Measurements from ENCODE around the gene NXPH2.

Gene NXPH2

DNA sequence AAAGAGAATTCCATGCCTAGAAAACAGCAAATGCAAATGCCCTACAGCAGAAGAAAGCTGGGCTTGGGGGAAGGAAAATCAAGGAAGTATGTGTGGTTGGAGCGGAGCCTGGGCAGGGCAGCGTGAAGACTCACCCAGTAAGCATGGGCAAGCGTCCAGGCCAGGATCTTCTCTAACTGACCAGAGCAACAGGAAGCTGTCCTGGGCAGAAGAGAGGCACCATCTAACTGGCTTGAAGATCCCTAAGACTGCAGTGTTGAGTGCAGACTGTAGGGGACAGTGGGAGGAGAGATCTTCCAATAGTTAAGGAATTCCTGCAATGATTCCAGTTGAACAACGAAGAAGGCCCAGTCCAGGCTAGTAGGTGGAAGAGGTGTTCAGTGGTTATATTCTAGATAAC is 57.9 kb downstream of the NXPH2 start:
- no peak for TF ChIP-seq ZNF274 (IDR thresholded peaks at IDR 0.05; ENCODE audit: low read depth, low read length)
- TF ChIP-seq SUZ12 (IDR thresholded peaks at IDR 0.05; ENCODE audit: extremely low read depth, insufficient read depth, insufficient read length), result no peak
- no peak for TF ChIP-seq YY1 (IDR thresholded peaks at IDR 0.05; ENCODE audit: insufficient read depth, insufficient read length)
- Histone ChIP-seq H3K4me1 (ENCODE audit: insufficient read depth, insufficient read length) (peaks cover 2% of the 10 kb centered on the region), H3K4me3 (ENCODE audit: insufficient read length, low read depth) (no peak overlapping the region), H3K9me3 (ENCODE audit: insufficient read depth, low read length) (no peaks in the 10 kb centered on the region), H3K36me3 (ENCODE audit: insufficient read depth, insufficient read length, low read length) (no peaks in the 10 kb centered on the region), H3K27me3 (ENCODE audit: insufficient read depth, insufficient read length) (no peaks in the 10 kb centered on the region), H3K9ac (ENCODE audit: insufficient read length, low read depth) (no peak overlapping the region)
- no peak for DNase-seq (ENCODE audit: low read depth, low spot score)

DNA sequence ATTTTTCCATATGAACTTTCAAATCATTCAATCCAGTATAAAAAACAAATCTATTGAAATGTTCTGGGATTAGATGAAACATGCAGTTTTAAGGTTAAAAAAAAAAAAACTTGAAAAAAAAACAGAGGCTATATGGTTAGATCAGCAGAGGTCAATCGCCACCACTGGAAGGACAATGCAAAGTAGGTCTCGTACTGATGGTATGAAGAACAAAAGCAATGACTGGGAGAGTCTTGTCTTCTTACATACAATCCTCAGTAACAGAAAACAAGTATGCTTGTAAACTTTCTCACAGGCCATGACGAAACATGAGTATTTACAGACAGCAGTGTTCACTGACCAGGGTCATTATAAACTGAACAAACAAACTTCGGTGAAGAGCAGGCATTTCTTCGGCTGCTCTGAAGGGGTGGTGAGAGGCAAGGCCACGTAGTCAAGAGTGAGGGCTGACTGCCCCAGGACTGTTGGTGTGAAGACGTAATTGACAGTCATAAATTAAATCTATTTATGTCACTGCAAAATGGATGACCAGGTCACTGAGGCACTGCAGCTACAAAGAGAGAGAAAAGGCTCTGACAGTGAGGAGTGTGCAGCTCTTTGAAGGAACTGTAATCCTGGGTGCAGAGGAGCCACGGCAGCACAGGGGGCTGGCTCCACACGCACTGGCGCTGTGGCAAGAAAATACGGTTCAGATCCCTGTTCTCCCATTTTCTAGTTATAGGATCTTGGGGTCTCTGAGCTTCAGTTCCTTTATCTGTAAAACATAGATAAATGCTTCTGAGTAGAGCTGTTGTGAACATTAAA is 60.0 kb downstream of the NXPH2 start:
- no peaks in the 10 kb centered on the region for H3K9me3 ChIP-seq (ENCODE audit: insufficient read depth, low read length)
- H3K4me1 ChIP-seq (ENCODE audit: insufficient read depth, insufficient read length), result peaks cover 2% of the 10 kb centered on the region
- no peaks in the 10 kb centered on the region for H3K27me3 ChIP-seq (ENCODE audit: insufficient read depth, insufficient read length)
- no peak overlapping the region for H3K9ac ChIP-seq (ENCODE audit: insufficient read length, low read depth)
- no peak overlapping the region for H3K4me3 ChIP-seq (ENCODE audit: insufficient read length, low read depth)
- TF ChIP-seq YY1 (IDR thresholded peaks at IDR 0.05; ENCODE audit: insufficient read depth, insufficient read length) (no peak), ZNF274 (IDR thresholded peaks at IDR 0.05; ENCODE audit: low read depth, low read length) (no peak), SUZ12 (IDR thresholded peaks at IDR 0.05; ENCODE audit: extremely low read depth, insufficient read depth, insufficient read length) (no peak)
- H3K36me3 ChIP-seq (ENCODE audit: insufficient read depth, insufficient read length, low read length), result no peaks in the 10 kb centered on the region
- DNase-seq (ENCODE audit: low read depth, low spot score), result no peak

DNA sequence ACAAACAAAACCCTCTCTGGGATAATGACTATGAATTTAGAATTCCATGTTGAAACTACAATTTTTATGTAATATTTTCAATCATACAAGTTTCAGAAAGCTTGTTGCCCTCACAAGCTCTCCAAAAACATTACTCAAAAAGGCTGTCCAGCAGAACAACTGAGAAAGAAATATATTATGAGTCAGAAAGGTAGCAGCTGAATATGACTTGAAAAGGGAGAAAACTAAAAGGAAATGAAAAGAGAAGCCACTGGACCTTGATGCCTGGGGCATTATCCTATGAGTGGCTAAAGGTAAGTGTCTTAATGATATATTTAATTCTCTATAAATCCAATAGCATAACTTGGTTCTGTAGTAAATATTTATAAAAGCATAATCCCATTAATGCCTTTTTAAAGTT is 61.8 kb downstream of the NXPH2 start:
- Histone ChIP-seq H3K4me3 (ENCODE audit: insufficient read length, low read depth) (no peak overlapping the region), H3K27me3 (ENCODE audit: insufficient read depth, insufficient read length) (no peaks in the 10 kb centered on the region), H3K9me3 (ENCODE audit: insufficient read depth, low read length) (no peaks in the 10 kb centered on the region), H3K4me1 (ENCODE audit: insufficient read depth, insufficient read length) (peaks cover 2% of the 10 kb centered on the region), H3K36me3 (ENCODE audit: insufficient read depth, insufficient read length, low read length) (no peaks in the 10 kb centered on the region), H3K9ac (ENCODE audit: insufficient read length, low read depth) (no peak overlapping the region)
- TF ChIP-seq YY1 (IDR thresholded peaks at IDR 0.05; ENCODE audit: insufficient read depth, insufficient read length) (no peak), SUZ12 (IDR thresholded peaks at IDR 0.05; ENCODE audit: extremely low read depth, insufficient read depth, insufficient read length) (no peak), ZNF274 (IDR thresholded peaks at IDR 0.05; ENCODE audit: low read depth, low read length) (no peak)
- no peak for DNase-seq (ENCODE audit: low read depth, low spot score)

DNA sequence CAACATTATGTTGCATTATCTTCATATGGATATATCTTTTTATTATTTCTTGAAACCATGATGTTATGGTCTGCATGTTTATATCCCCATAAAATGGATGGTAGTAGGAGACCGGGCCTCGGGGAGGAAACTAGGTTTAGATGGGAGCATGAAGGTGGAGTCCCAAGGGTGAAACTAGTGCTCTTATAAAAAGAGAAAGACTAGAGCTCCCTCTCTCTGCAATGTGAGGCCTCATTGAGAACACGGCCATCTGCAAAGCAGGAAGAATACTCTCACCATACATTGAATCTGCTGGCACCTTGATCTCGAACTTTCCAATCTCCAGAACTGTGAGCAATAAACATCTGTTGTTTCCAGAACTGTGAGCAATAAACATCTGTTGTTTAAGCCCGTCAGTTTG is 64.0 kb downstream of the NXPH2 start:
- Histone ChIP-seq H3K4me1 (ENCODE audit: insufficient read depth, insufficient read length) (no peaks in the 10 kb centered on the region), H3K36me3 (ENCODE audit: insufficient read depth, insufficient read length, low read length) (no peaks in the 10 kb centered on the region), H3K9me3 (ENCODE audit: insufficient read depth, low read length) (no peaks in the 10 kb centered on the region), H3K4me3 (ENCODE audit: insufficient read length, low read depth) (no peak overlapping the region), H3K9ac (ENCODE audit: insufficient read length, low read depth) (no peak overlapping the region), H3K27me3 (ENCODE audit: insufficient read depth, insufficient read length) (no peaks in the 10 kb centered on the region)
- DNase-seq (ENCODE audit: low read depth, low spot score), result no peak
- TF ChIP-seq YY1 (IDR thresholded peaks at IDR 0.05; ENCODE audit: insufficient read depth, insufficient read length), result no peak
- no peak for TF ChIP-seq SUZ12 (IDR thresholded peaks at IDR 0.05; ENCODE audit: extremely low read depth, insufficient read depth, insufficient read length)
- TF ChIP-seq ZNF274 (IDR thresholded peaks at IDR 0.05; ENCODE audit: low read depth, low read length), result no peak

DNA sequence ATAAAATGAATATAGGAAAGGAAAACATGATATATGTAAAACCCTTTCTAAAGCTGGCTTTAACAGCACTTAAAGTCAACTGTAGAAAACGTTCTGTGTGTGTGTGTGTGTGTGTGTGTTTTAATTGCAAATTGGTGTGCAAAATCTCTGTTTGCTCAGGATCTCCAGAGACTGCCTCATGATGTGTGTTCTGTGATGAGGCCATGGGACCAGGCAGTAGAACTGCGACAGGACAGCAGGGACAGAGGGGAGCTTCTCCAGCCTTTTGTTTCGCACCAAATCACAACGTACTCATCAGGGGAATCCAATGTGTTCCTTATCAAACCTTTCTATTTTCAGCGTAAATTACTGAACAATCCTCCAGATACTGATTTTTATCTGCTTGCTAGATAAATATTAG is 66.7 kb downstream of the NXPH2 start:
- TF ChIP-seq SUZ12 (IDR thresholded peaks at IDR 0.05; ENCODE audit: extremely low read depth, insufficient read depth, insufficient read length) (no peak), ZNF274 (IDR thresholded peaks at IDR 0.05; ENCODE audit: low read depth, low read length) (no peak), YY1 (IDR thresholded peaks at IDR 0.05; ENCODE audit: insufficient read depth, insufficient read length) (no peak)
- DNase-seq (ENCODE audit: low read depth, low spot score), result no peak
- H3K27me3 ChIP-seq (ENCODE audit: insufficient read depth, insufficient read length), result no peaks in the 10 kb centered on the region
- no peak overlapping the region for H3K9ac ChIP-seq (ENCODE audit: insufficient read length, low read depth)
- H3K4me3 ChIP-seq (ENCODE audit: insufficient read length, low read depth), result no peak overlapping the region
- no peaks in the 10 kb centered on the region for H3K9me3 ChIP-seq (ENCODE audit: insufficient read depth, low read length)
- no peaks in the 10 kb centered on the region for H3K4me1 ChIP-seq (ENCODE audit: insufficient read depth, insufficient read length)
- no peaks in the 10 kb centered on the region for H3K36me3 ChIP-seq (ENCODE audit: insufficient read depth, insufficient read length, low read length)

DNA sequence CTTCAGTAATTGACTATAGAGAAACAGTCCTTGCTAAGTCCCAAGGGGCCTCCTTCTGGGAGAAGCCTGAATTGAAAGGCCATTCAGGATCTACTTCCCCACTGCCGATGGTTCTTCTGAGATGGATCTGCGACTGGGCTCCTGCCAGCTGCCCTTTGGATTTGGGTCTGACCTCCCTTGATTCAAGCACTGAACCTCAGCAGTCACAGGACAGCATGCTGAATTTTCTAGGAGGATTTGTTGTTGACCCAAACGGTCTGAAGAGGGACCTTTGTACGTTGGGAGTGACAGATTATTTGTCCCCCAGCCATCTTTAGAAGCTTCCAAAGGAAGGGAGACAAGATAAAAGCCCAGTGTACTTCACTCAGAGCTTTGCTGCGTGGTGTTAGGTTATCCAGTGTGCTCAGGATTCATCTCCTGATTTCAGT is 67.1 kb downstream of the NXPH2 start:
- H3K27me3 ChIP-seq (ENCODE audit: insufficient read depth, insufficient read length), result no peaks in the 10 kb centered on the region
- no peak overlapping the region for H3K9ac ChIP-seq (ENCODE audit: insufficient read length, low read depth)
- TF ChIP-seq YY1 (IDR thresholded peaks at IDR 0.05; ENCODE audit: insufficient read depth, insufficient read length) (no peak), SUZ12 (IDR thresholded peaks at IDR 0.05; ENCODE audit: extremely low read depth, insufficient read depth, insufficient read length) (no peak), ZNF274 (IDR thresholded peaks at IDR 0.05; ENCODE audit: low read depth, low read length) (no peak)
- no peak overlapping the region for H3K4me3 ChIP-seq (ENCODE audit: insufficient read length, low read depth)
- H3K4me1 ChIP-seq (ENCODE audit: insufficient read depth, insufficient read length), result no peaks in the 10 kb centered on the region
- no peak for DNase-seq (ENCODE audit: low read depth, low spot score)
- H3K36me3 ChIP-seq (ENCODE audit: insufficient read depth, insufficient read length, low read length), result no peaks in the 10 kb centered on the region
- H3K9me3 ChIP-seq (ENCODE audit: insufficient read depth, low read length), result no peaks in the 10 kb centered on the region

DNA sequence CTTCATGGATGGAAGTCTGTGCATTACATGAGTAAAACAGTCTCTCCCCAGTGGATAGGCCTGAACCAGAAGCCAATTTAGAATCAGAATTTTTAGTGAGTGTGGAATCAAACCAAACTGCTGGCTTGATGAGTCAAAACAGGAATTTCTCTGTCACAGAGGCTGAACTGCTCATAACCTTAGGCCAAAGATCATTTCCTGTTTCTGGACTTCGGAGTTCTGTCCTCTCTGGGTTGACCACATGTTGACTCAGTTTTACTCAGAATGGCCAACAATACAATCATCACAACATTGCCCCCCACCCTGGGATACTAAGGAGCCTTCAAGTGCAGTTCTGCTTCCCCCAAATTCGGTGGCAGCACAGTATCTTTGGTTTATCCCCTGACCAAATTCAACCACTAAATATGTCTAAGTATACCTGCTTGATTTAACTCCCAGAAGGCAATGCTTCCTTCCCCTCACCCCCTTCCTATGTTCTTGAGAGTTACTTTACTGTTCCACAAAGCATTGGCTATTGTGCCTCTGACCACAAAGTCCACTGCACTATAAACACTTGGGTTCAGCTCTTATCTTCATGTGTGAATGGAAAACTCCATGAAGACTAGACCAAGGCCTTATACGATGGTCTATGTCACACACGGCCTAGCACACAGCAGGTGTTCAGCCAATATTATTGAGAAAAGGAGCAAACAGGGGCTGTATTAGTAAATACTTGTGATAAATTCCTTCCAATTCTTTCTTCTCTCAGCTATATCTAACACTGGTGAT is 67.8 kb downstream of the NXPH2 start:
- Histone ChIP-seq H3K9ac (ENCODE audit: insufficient read length, low read depth) (no peak overlapping the region), H3K4me1 (ENCODE audit: insufficient read depth, insufficient read length) (no peaks in the 10 kb centered on the region), H3K4me3 (ENCODE audit: insufficient read length, low read depth) (no peak overlapping the region), H3K27me3 (ENCODE audit: insufficient read depth, insufficient read length) (no peaks in the 10 kb centered on the region), H3K36me3 (ENCODE audit: insufficient read depth, insufficient read length, low read length) (no peaks in the 10 kb centered on the region), H3K9me3 (ENCODE audit: insufficient read depth, low read length) (no peaks in the 10 kb centered on the region)
- no peak for TF ChIP-seq ZNF274 (IDR thresholded peaks at IDR 0.05; ENCODE audit: low read depth, low read length)
- TF ChIP-seq YY1 (IDR thresholded peaks at IDR 0.05; ENCODE audit: insufficient read depth, insufficient read length), result no peak
- no peak for TF ChIP-seq SUZ12 (IDR thresholded peaks at IDR 0.05; ENCODE audit: extremely low read depth, insufficient read depth, insufficient read length)
- no peak for DNase-seq (ENCODE audit: low read depth, low spot score)

Data from NT2/D1 (cell line).